ENCODE results near the gene SDK1.
A peak's percentile ranks its signal among the peaks of the same experiment; 100 is the strongest.

Gene SDK1

DNA sequence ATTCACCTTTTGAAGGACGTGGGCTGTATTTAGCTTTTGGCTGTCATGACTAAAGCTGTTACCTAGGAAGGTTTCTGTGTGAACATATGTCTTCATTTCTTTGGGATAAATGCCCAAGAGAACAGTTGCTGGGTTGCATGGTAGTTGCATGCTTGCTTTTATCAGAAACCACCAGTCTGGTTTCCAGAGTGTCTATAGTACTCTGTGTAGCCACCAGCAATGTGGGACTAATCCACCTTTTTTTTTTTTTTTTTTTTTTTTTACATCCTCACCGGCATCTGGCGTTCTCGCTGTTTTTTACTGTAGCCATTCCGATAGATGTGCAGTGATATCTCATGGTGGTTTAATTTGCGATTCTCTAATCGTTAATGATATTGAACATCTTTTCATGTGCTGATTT is 297.8 kb downstream of the SDK1 start:
- no peak for DNase-seq

DNA sequence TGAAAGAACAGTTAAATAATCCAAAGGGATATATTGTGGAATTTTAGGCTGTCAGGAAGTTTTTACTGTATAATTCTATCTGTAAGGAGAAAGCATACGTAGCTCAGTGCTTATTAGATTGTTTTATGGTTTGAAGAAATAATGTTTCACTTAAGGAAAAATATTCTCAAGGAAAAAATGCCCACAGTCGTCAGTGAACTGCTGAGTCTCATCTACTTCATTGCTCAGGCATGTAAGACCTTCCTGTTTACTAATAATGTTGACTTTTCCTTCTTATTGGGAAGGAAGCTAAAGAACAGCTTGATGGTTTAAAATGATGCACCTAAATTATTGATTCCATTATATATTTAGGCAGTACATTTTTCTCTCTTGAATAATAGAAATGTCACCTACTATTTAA is 304.2 kb downstream of the SDK1 start:
- DNase-seq = no peak

DNA sequence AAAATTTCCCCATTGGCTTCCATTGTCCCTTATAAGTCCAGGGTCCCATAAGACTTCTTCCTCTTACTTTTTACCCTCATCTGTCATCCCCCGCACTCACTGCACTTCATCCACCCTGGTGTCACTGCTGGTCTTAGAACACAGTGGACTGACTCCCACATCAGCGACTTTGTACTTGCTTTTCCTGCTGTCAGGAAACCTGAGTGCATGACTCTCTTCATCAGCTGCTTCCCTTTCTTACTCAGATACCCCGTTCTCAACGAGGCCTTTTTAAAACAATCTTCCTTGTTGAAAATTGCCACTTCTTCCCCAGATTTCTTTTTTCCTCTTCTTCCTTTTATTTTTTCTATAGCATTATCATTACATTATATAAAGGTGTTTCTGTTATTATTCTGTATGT is 305.4 kb downstream of the SDK1 start:
- no peak for DNase-seq

DNA sequence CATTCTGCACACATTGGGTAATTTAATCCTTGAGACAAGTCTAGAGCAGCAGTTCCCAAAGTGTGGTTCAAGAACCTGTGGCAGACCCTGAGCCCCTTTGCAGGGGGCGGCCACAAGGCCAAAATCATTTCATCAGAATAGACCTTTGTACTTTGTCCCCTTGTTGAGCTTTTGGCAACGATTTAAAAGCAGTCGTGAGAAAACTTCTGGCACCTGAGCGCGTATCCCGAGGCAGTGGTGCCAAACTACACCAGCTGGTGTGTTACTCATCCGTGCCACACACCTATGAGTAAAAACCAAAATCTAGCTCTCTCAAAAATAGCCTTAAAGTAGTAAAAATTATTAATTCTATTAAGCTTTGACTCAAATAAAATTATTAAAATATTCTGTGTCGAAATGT is 306.8 kb downstream of the SDK1 start:
- DNase-seq = no peak

DNA sequence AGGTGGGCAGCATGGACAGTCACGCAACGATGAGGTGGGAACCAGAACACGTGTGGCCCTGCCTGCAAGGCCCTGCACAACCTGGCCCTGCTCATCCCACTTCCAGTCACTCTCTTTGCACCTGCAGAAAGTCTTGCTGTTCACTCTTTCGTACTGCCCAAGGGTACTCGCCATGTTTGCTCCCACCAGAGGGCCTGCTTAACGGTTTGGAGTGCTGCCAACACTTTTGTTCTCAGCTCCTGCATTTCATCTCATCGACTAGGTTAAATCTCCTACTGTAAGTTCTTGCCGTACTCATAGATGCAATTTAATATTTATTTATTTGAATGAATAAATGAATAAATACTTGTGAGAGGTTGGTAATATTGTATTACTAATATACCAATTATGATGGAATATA is 315.3 kb downstream of the SDK1 start:
- DNase-seq = no peak

DNA sequence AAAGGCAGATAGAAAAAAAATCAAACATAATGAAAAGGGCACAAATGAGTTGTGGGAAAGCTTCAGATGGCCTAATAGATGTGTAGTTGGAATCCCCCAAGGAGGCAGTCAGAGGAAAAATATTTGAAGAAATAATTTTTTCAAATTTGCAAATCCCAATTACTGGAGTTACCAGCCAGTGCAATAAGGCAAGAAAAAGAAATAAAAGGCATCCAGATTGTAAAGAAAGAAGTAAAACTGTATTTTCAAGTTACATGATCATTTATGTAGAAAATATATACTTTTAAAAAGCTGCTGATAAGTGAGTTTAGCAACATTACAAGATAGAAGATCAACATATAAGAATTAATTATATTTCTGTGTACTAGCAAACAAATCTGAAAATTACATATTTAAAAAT is 329.0 kb downstream of the SDK1 start:
- no peak for DNase-seq

DNA sequence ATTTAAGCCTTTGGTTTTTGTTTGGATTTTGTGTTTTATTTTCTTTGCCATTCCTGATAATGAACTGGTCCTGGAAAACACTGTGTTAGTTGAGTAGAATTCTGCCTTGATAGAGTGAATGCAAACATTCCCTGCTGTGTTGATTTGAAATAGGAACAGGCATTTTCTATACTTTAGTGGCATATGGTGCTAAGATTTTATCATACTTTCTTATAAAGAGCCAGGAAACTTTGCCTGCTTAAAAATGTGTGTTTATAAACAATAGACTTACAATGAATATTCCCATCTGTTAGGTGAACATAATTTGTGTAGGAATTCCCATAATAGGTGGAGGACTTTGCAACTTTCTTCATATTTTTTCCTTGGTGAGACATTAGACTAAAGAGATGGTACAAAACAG is 333.3 kb downstream of the SDK1 start:
- DNase-seq = no peak

DNA sequence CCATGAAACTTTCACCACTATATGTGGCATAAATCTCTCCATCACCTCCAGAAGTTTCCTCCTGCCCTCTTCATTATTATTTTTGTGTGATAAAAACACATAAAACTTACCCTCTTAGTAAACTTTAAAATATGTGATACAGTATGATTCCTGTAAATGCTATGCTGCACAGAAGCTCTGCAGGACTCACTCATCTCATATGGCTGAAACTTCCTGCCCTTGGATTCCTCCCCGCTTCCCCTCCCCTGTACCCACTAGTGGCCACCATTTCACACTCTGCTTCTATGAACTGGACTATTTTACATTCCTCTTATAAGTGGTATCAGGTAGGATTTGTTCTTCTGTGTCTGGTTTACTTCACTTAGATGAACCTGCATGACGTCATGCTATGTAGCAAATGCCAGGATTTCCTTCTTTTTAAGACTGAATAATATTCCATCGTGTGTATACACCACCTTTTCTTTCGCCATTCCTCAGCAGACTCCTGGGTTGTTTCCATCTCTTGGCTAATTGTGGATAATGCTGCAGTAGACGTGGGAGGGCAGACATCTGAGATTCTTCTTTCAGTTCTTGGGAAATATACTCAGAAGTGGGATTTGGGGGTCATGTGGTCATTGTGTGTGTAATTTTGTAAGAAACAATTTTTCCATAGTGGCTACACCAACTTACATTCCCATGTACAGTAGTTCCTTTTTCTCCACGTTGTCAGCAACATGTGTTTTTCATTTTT is 335.2 kb downstream of the SDK1 start:
- no peak for DNase-seq

DNA sequence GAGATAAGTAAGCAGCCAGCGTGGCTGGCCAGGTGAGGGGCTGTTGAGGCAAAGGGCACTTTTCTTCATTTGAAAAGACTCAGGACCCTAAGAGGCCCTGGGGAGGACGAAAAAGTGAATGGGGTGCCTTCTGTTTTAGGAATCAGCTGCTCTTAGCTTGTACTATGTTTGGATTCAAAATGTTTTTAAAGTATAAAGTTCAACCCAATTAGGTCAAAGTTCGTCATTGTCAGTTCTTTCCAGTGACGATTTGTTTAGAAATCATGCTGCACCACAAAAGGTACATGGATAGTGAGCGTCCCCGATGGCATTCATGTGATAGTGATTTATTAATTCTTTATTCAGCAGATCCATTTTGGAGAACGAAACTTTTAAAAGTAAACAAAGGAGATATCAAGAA is 338.2 kb downstream of the SDK1 start:
- DNase-seq = no peak

DNA sequence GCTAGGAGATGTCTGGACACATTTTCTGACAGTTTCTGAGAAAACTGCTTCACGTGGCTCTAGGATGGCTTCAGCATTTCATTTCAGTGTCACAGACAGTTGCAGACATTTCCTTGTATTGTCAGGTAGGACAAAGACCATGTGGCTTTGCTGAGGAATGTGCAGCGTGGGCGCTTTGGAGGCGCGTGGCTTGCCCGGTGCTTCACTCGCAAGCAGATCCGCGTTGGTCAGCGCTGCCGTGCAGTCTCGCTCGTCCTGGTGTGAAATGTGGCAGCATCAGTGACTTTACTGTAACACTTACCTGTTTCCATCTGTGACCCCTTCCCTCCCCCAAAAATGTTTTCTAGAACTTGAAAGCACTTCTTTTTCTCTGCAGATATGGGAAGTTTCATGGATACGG is 340.5 kb downstream of the SDK1 start:
- DNase-seq = no peak

DNA sequence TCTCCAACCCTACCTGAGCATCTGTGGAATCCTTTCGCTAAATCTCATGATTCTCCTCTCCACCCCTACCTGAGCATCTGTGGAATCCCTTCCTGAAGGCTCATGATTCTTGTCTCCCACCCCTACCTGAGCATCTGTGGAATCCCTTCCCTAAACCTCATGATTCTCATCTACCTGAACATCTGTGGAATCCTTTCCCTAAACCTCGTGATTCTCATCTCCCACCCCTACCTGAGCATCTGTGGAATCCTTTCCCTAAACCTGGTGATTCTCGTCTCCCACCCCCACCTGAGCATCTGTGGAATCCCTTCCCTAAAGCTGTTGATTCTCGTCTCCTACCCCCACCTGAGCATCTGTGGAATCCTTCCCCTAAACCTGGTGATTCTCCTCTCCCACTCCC is 342.0 kb downstream of the SDK1 start:
- DNase-seq = no peak

DNA sequence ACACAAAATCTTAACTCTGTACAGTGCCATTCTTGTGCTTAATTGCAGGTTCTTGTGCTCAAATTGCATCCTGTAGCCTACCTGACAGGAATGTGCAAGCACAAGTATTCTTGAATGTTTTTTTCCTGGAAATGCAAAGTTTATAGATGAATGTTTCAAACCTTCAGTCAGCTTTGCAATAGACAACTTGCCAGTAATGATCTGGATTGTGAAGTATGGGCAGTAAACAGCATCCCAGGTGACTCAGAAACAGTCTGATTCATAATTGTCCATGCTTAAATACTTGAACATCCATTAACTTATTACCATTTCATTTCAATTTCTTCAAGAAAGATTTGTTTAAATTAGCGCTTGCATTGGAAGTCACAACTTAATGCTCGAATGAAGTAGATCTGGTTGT is 347.2 kb downstream of the SDK1 start:
- no peak for DNase-seq

DNA sequence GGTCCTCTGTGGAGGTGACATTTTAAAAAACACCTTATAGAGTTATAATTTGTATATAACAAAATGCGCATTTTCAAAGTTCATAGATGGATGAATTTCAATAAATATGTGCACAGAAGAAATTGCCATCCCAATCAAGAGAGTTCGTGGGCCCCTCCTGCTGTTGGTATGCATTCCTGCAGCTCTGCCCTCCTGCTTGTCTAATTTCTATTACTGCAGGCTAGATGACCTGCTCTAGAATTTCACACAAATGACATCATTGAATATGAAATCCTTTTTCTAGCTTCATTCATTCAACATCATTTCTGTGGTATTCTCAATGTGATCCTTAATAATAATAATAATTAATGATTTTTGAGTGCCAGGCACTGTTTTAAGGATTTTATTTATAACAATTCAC is 348.2 kb downstream of the SDK1 start:
- no peak for DNase-seq

DNA sequence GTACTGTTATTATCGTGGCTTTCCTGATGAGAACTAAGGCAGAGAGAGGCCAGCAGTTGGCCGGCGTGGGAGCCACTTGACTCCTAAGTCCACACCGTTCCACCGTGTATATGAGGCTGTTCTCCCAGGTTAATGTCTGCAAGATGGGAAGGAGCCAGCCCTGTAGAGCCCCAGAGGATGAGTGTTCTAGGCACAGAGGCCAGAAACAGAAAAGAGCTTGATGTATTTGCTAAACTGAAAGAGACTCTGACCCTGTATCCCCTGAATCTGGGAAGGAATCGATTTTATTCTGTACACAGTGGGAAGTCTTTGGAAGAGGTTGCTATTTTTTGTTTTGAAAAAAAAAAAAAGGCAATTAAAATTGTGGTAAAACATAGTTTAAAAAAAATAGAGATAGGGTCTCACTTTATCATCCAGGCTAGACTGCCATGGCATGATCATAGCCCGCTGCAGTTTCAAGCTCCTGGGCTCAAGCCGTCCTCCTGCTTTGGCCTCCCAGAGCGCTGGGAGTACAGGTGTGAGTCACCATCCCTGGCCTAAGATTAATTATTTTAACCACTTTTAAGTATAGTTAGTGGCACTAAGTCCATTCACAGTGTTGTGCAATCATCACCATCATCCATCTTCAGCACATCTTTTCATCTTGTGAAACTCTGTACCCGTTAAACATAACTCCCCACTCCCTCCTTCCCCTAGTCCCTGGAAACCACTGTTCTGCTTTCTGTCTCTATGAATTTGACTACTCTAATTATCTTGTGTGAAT is 348.8 kb downstream of the SDK1 start:
- DNase-seq = no peak

DNA sequence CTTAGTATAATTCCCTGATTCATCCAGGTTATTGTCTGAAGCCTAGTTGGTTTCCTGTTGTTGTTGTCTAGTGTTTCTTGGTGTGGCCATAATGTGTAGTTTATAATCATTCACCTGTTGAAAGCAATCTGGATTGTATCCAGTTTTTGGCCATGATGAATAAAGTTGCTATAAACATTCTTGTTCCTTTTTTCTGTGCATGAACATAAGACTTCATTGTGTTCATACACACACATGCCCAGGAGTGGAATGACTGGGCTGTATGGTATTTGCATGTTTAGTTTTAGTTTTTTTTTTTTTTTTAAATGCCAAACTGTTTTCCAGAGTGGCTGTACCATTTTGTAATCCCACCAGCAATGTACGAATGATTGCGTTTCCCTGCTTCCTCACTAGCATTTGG is 349.8 kb downstream of the SDK1 start:
- DNase-seq = no peak

DNA sequence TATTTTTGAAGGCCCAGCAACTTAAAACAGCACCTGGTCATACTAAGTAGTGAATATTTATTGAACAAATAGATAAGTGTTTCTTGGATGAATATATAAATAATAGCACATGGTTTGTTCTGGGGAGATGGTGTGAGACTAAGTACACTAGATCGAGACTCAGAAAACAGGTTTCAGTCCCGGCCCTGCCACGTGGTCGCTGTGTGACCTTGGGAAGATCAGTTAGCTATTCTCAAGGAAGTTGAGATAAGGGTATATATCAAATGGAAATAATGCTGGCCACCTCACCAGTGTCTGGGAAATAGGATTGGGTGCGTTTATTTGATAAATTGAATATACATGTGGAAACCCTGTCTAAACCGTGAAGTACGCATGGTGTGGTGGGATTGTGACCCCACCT is 354.6 kb downstream of the SDK1 start:
- DNase-seq = no peak

DNA sequence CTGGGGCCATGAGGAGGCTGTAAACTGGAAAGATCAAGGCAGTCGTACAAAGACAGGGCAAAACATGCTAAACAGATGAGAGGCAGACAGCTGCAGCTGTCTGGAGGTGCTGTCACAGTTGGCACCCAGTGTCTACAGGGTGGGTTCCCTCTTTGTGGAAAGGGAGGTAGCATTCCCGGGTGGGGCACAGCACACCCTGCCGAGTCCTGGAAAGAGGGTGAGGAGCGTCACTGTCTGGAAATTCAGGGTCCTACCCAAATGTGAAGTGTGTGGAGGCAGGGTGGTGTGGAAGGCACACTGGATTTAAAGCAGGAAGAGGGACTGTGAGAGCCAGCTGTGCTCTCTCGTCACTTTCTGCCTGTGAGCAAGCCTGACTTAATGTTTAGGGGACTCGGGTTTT is 356.2 kb downstream of the SDK1 start:
- DNase-seq = no peak

DNA sequence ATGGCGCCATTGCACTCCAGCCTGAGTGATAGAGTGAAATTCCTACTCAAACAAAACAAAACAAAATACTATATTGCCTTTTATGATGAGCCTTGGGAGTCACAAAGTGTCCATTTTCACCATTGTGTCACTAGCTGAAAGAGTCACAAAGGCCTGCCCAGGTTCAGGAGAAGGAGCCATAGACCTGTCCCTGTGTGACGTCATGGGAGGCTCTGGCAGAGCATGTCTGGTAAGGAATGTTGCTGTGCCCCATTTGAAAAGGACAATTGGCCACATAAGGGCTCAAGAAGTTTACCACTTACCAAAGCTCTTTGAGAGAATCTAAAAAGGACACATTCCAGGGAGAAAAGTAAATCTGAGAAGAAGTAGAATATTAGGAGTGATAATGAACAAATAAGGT is 367.7 kb downstream of the SDK1 start:
- no peak for DNase-seq

DNA sequence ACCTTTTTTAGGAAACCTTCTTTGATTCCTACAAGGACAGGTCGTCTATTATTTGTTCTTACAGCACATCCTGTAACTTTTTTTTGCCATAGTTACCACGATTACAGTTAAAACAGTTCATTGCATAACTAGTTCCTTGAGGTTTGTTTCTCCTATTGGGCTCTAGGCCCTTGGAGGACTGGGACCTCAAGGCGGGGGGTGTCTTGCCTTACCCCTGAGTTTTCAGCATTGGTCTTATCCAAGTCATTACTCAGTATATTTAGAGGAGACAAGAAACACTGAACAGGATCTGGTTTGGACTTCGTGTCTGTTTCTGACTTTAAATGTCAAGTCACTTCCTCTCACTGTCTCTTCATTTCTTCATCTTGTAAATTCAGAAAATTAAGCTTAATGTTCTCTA is 369.8 kb downstream of the SDK1 start:
- no peak for DNase-seq

DNA sequence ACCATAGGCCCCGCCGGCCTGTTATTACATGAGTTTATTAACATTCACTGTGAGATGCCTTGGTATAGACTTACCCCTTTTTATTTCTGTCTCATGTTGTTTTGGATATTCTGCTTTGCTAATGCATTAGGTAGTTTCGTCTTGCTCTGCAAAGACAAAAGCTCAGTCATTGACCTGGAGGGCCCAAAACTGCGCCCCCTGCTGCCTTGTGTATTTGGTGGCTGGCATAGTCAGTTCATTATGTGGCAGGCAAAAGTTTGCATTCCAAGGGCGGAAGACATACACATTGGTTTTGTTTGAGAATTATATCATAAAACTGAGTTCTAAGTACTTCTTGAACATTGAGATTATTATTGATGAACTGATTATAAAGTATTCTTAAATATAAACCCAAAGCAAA is 372.5 kb downstream of the SDK1 start:
- DNase-seq = peak; percentile 46

DNA sequence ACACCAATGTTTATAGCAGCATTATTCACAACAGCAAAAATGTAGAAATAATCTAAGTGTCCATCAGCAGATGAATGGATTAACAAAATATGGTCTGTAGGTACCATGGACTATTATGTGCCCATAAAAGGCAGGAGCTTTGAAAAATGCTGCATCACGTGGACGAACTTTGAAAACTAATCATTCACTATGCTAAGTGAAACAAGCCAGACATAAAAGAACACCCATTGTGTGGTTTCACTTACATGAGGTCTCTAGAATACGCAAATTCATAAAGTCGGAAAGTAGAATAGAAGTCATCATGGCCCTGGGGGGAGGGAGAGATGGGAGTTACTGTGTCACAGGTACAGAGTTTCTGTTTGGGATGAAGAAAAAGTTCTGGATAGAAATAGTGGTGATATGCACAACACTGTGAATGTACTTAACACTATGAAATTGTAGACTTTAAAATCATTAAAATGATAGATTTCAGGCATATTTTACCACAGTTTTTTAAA is 377.3 kb downstream of the SDK1 start:
- DNase-seq = no peak

DNA sequence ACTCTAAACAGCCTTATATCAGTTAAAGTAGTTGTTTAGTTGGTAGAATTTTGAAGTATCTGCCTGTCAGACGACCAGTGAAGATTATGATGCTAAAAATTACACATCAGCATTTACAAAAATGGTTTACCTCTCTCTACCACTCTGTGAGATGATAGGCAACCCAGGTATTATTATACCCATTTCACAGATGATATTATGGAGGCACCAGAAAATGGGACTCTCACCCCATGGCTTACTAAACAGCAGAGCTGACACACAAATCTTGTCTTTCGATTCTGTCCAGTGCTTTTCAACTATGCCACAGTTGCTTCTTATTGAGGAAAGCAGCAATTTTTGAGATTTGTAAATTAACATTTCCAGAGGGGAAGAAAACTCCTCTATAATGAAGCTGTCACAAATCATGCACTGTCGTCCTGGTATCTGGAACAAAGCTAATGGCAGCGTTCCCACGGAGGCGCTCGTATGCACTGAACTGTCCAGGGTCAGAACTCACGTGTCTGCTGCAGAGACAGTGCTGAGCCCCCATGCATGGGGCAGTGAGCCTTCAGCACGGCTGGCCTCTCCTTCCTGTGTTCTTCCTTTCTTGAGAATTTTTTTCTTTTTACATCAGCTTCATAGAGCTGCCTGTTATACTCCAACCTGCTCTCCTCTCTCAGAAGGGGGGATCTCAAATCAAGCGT is 381.1 kb downstream of the SDK1 start:
- DNase-seq = no peak

DNA sequence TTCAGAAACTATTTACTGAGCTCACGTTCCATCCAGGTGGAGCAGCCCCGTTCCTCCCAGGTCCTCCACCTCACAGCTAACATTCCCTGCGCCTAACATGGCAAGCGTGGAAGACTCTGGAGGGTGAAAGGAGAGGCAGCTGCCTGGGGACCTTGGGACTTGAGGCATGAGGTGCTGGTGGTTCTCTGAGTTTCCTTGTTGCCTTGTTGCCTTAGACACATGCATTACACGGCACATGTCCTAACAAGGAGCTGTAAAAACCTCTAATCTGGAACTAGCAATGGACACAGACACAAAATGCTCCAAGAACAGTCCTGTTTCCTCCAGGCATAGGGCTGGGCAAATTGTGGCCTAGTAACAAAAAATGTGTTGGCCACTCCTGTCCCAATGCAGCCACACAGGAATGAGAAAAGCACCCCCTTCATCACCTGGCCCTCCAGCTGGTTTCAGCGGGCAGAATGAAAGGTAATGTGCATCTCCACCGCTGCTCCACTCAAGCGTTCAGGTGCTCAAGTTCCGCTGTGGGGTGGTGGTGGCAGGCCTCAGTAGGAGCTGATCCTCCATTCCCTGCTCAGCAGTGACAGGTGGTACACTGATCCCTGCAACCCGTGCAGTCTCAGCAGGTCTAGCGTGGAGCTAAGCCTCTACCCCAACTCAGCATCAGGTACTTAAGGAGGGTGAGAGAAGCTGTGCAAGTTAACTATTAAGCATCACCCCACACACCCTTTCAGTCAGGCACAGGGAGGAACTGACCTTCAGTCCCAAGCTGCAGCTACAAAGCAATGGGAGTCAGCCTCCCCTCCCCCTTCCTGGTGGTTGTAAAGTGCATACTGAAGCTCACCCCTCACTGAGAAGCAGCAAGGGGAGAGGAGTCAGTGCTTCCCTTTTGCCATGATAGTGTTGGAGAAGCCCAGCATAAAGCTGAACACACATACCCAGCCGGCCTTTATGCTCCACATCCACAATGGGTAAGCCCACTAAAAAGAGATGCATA is 382.8 kb downstream of the SDK1 start:
- no peak for DNase-seq
